Colonic mucosa (tissue), 4 donors: ENCODE results near the gene PLPP4. TPM values are rescaled to one million over a fixed set of nuclear protein-coding genes. Genes with fewer than 3 reads are reported as not detected.

ENCODE experiments used
- DNase-seq: peaks from one replicate; pipeline ENCODE4 v3.0.0-alpha.2; 2020
- H3K27ac ChIP-seq: fragments of 200-600 bp; one replicate; pipeline ENCODE4 v1.8.0; 2021
- H3K27me3 ChIP-seq: fragments of 200-600 bp; one replicate; pipeline ENCODE4 v1.8.0; 2021
- H3K36me3 ChIP-seq: fragments of 200-600 bp; one replicate; pipeline ENCODE4 v1.8.0; 2021
- H3K4me1 ChIP-seq: fragments of 200-600 bp; one replicate; pipeline ENCODE4 v1.8.0; 2021; ENCODE audit warnings: mild to moderate bottlenecking
- H3K4me3 ChIP-seq: fragments of 200-600 bp; one replicate; pipeline ENCODE4 v1.8.0; 2021
- H3K9ac ChIP-seq, 2 donors: one replicate each; pipeline ENCODE4 v1.7.0; 2013; ENCODE audit warnings: control low read depth in 2 of 2, low read depth in 2 of 2, low read length in 2 of 2
- H3K9me3 ChIP-seq: fragments of 200-600 bp; one replicate; pipeline ENCODE4 v1.8.0; 2021
- intact Hi-C: fragments of 100-400 bp; cut with DNase I; formaldehyde crosslinking; loops from one replicate; pipeline ENCODE4 v1.14.1; 2022
- total RNA-seq, 2 donors: library from RNA; stranded (reverse); fragmentation: NEBNext Ultra II Directional in 1 of 2; extraction: Animal tissue kit (Norgen Biotek cat#: 25700) in 1 of 2; gene quantifications; one replicate each; pipeline ENCODE4 v1.2.1, GENCODE V29; 2021
- TF ChIP-seq, protein P1 (sequence below): fragments of 200-600 bp; IDR thresholded peaks from one replicate; pipeline ENCODE4 v1.8.0; 2022; ENCODE audit warnings: antibody characterized with exemption, mild to moderate bottlenecking
- donor health status: healthy.
- donor health status: DM: no; HTN: no; CAD: no.
- donor health status: DM: no; HTN: no; CAD: no.

Gene PLPP4
- total RNA-seq, 2 donors from 2014 or later, result 0.61 TPM; not detected in 1

DNA sequence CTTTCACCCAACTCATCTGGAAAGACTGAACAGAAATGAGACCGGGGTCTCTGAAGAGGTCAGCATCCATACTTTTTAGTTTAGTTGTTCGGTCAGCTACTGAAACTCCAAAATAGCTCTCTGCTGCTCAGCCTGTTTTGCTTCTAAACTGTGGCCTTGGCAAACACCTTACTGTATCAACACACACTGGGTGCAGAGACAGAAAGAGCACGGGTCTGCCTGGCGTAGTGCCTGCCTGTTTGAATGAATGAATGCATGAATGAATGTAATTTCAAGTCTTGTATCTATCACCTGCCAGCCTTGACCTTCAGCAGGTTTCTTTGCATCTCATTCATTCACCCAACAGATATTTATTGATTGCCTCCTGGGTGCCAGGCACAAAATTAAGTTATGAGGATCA lies 98.4 kb downstream of the PLPP4 start:
- Histone ChIP-seq H3K9ac (no peak overlapping the region), H3K27ac (no peak overlapping the region), H3K4me1 (no peaks in the 10 kb centered on the region), H3K36me3 (no peaks in the 10 kb centered on the region), H3K4me3 (no peak overlapping the region), H3K9me3 (no peaks in the 10 kb centered on the region), H3K27me3 (no peaks in the 10 kb centered on the region)
- TF ChIP-seq, protein P1, sequence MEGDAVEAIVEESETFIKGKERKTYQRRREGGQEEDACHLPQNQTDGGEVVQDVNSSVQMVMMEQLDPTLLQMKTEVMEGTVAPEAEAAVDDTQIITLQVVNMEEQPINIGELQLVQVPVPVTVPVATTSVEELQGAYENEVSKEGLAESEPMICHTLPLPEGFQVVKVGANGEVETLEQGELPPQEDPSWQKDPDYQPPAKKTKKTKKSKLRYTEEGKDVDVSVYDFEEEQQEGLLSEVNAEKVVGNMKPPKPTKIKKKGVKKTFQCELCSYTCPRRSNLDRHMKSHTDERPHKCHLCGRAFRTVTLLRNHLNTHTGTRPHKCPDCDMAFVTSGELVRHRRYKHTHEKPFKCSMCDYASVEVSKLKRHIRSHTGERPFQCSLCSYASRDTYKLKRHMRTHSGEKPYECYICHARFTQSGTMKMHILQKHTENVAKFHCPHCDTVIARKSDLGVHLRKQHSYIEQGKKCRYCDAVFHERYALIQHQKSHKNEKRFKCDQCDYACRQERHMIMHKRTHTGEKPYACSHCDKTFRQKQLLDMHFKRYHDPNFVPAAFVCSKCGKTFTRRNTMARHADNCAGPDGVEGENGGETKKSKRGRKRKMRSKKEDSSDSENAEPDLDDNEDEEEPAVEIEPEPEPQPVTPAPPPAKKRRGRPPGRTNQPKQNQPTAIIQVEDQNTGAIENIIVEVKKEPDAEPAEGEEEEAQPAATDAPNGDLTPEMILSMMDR, result no peak
- no peak for DNase-seq
- intact Hi-C loops, result no loop called here

DNA sequence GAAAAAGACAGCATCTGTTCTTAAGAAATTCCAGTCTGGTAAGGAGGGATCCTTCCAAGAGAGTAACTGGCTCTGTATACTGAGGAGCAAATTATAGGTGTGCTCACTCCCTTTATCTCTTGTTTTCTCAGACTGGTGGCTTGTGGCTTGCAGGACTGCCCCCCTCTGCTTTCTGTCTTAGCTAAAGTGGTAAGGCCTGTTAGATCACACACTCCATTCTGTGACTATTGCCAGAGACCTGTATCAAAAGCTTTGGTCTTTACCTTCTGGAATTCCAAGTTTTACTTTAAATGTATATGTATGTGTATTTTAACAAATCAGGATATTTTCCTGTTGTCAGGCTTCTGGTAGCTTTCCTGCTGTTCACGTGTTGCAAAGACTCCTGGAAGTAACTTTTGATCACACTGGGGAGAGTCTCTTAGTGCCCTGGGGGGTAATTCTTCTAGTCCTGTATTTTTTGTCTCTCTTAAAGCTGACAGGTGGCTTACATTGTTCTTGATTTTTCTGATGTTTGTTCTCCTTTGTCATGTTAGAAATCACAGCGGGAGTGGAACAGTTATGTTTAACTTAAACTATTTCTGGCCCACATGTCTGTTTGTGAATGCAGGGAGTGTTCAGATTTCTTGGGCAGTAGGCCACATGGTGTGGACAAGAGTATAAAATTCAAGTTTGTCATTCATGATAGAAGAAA lies 99.0 kb downstream of the PLPP4 start:
- no peaks in the 10 kb centered on the region for H3K9me3 ChIP-seq
- no peak for DNase-seq
- no peaks in the 10 kb centered on the region for H3K36me3 ChIP-seq
- H3K9ac ChIP-seq, result no peak overlapping the region
- H3K27me3 ChIP-seq, result no peaks in the 10 kb centered on the region
- no peaks in the 10 kb centered on the region for H3K4me1 ChIP-seq
- H3K27ac ChIP-seq, result no peak overlapping the region
- intact Hi-C loops, result no loop called here
- H3K4me3 ChIP-seq, result no peak overlapping the region
- TF ChIP-seq, protein P1, result no peak

DNA sequence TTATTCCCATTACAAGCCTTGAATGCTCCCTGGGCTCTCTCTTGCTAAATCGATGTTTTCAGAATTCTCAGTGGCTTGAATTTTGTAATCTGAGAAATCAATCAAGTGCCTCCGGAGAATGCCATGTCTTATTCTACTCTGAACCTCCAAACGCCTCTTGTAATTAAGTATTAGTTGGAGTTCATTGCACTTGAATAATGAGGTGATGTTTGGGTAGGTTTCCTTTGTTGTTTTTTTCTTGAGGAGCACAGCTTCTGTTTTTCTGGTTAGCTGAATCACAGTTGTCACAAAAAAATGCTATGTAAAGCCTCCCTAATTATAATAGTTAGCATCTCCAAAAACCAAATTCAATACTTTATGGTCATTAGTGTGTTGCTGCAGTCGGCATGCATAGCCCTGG lies 100.3 kb downstream of the PLPP4 start:
- TF ChIP-seq, protein P1, result no peak
- DNase-seq, result no peak
- Histone ChIP-seq H3K36me3 (no peaks in the 10 kb centered on the region), H3K27me3 (no peaks in the 10 kb centered on the region), H3K9me3 (no peaks in the 10 kb centered on the region), H3K4me3 (no peak overlapping the region), H3K27ac (no peak overlapping the region), H3K4me1 (no peaks in the 10 kb centered on the region), H3K9ac (no peak overlapping the region)
- intact Hi-C loops, result no loop called here

DNA sequence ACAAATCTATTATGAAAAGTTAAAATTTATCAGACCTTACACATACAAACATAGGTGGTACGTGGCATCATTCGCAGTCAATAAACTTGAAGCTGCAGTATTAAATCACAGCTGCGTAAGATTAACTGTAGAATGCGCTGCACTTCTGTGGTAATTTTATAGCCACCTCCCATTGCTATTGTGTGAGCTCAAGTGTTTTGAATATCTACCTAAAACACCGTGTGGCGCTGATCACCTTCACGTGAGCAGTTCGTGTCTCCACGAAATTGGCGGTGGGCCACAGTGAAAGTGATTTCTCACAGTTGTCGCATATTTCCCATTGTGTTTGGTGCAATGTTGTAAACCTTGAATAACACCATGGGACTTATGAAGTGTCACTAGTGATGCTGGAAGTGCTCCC lies 102.8 kb downstream of the PLPP4 start:
- TF ChIP-seq, protein P1, result no peak
- intact Hi-C loops, result no loop called here
- no peaks in the 10 kb centered on the region for H3K9me3 ChIP-seq

DNA sequence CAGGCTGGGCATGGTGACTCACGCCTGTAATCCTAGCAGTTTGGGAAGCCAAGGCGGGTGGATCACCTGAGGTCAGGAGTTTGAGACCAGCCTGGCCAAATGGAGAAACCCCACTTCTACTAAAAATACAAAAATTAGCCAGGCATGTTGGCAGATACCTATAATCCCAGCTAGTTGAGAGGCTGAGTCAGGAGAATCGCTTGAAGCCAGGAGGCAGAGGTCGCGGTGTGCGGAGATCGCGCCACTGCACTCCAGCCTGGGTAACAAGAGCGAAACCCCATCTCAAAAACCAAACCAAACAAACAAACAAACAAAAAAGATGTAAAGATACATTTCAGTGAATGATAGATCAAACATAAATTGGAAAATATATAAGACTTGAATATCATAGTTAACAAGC lies 105.9 kb downstream of the PLPP4 start:
- no peak for DNase-seq
- Histone ChIP-seq H3K4me1 (no peaks in the 10 kb centered on the region), H3K4me3 (no peak overlapping the region), H3K36me3 (no peaks in the 10 kb centered on the region), H3K9me3 (no peaks in the 10 kb centered on the region), H3K27me3 (no peaks in the 10 kb centered on the region), H3K9ac (no peak overlapping the region), H3K27ac (no peak overlapping the region)
- intact Hi-C loops, result no loop called here
- TF ChIP-seq, protein P1, result no peak

More for the DNA sequence above, 102.8 kb downstream of the PLPP4 start:
- H3K27ac ChIP-seq, result no peak overlapping the region
- H3K9ac ChIP-seq, result no peak overlapping the region
- no peak for DNase-seq
- no peaks in the 10 kb centered on the region for H3K4me1 ChIP-seq
- no peaks in the 10 kb centered on the region for H3K27me3 ChIP-seq
- no peak overlapping the region for H3K4me3 ChIP-seq
- no peaks in the 10 kb centered on the region for H3K36me3 ChIP-seq
